SU-DHL-6 (cell line): ENCODE results near the gene RETREG2.

ENCODE experiments used
- CTCF ChIP-seq: fragments of 200-600 bp; sonication (generic); IDR thresholded peaks from one replicate; pipeline ENCODE4 v1.5.1; 2017; ENCODE audit warnings: antibody characterized with exemption, mild to moderate bottlenecking, low read length, moderate library complexity; ENCODE audit not compliant: insufficient read depth, poor library complexity, severe bottlenecking
- EZH2phosphoT487 ChIP-seq: fragments of 200-600 bp; sonication (generic), shearing (Covaris generic); conservative IDR thresholded peaks from 2 replicates; pipeline ENCODE4 v1.6.1; 2018; ENCODE audit warnings: mild to moderate bottlenecking, antibody characterized with exemption, low read length, moderate library complexity, mixed read lengths

DNA sequence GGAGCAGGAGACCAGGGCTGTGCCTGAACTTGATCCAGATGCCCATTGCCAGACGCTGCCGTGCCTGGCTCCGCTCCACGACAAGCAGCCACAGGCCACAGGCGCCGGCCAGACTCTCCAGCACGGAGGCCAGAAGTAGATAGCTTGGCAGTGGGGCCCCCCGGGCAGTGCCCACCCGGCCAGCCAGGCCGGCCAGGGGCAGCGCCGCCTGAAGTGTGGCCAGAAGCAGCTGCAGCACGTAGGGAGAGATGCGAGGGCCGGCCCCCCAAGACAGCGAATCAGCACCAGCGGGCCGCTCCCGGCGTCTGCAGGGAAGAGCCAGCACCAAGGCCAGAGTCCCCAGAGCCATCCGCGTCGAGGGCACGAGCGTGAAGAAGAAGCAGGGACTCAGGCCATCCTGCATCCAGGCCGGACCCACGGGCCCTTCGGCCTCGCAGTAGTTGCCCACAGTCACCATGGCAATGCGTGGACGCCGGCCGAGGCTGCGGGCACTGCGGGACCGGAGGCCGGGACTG is 40.2 kb downstream of the RETREG2 start:
- no peak for TF ChIP-seq CTCF
- TF ChIP-seq EZH2phosphoT487: no peak
